HepG2 (cell line): ENCODE measurements around the gene FHL1.

Experiments
- HNRNPK ChIP-seq: fragments of 200-400 bp; formaldehyde crosslinking; IDR thresholded peaks from 2 replicates; pipeline ENCODE4 v1.6.1; 2018; ENCODE audit warnings: low read length, low read depth, moderate library complexity, mild to moderate bottlenecking; ENCODE audit not compliant: poor library complexity, severe bottlenecking
- MEF2D ChIP-seq: sonication (generic); formaldehyde crosslinking; IDR thresholded peaks from 2 replicates; pipeline ENCODE4 v1.5.1; 2020; ENCODE audit warnings: mild to moderate bottlenecking, missing genetic modification reagents
- PHB2 ChIP-seq: fragments of 450-650 bp; IDR thresholded peaks from 2 replicates; pipeline ENCODE4 v1.6.1; 2018; ENCODE audit not compliant: partially characterized antibody
- POLR2AphosphoS5 ChIP-seq: IDR thresholded peaks from 2 replicates; pipeline ENCODE4 v1.6.1; 2012; ENCODE audit warnings: low read depth, low read length
- SMC3 ChIP-seq: IDR thresholded peaks from 2 replicates; pipeline ENCODE4 v1.6.1; 2011; ENCODE audit warnings: low read length, improper control_type of control experiment
- SP1 ChIP-seq, 2 experiments: fragments of 450-650 bp in 1 of 2; sonication (generic) in 1 of 2; formaldehyde crosslinking in 1 of 2; IDR thresholded peaks; 2 replicates each; pipeline versions ENCODE4 v1.4.0 to v1.6.1; 2016 to 2020; ENCODE audit warnings: missing genetic modification reagents in 1 of 2
- TF ChIP-seq, protein P1 (sequence below): sonication (generic); formaldehyde crosslinking; IDR thresholded peaks from 2 replicates; pipeline ENCODE4 v1.5.0; 2020; ENCODE audit warnings: mild to moderate bottlenecking, missing genetic modification reagents, moderate library complexity
- TF ChIP-seq, protein P2 (sequence below): conservative IDR thresholded peaks from 2 replicates; pipeline ENCODE4 v1.6.1; 2018; ENCODE audit warnings: missing genetic modification reagents
- TF ChIP-seq, protein P3 (sequence below): sonication (generic); formaldehyde crosslinking; conservative IDR thresholded peaks from 2 replicates; pipeline ENCODE4 v1.4.0; 2020; ENCODE audit warnings: missing genetic modification reagents

- no peak for TF ChIP-seq SMC3
- no peak for TF ChIP-seq POLR2AphosphoS5
- TF ChIP-seq PHB2, result no peak
- TF ChIP-seq MEF2D, result no peak
- TF ChIP-seq, protein P1, sequence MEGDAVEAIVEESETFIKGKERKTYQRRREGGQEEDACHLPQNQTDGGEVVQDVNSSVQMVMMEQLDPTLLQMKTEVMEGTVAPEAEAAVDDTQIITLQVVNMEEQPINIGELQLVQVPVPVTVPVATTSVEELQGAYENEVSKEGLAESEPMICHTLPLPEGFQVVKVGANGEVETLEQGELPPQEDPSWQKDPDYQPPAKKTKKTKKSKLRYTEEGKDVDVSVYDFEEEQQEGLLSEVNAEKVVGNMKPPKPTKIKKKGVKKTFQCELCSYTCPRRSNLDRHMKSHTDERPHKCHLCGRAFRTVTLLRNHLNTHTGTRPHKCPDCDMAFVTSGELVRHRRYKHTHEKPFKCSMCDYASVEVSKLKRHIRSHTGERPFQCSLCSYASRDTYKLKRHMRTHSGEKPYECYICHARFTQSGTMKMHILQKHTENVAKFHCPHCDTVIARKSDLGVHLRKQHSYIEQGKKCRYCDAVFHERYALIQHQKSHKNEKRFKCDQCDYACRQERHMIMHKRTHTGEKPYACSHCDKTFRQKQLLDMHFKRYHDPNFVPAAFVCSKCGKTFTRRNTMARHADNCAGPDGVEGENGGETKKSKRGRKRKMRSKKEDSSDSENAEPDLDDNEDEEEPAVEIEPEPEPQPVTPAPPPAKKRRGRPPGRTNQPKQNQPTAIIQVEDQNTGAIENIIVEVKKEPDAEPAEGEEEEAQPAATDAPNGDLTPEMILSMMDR (CRISPR knock-in tag), result no peak
- TF ChIP-seq, protein P2, sequence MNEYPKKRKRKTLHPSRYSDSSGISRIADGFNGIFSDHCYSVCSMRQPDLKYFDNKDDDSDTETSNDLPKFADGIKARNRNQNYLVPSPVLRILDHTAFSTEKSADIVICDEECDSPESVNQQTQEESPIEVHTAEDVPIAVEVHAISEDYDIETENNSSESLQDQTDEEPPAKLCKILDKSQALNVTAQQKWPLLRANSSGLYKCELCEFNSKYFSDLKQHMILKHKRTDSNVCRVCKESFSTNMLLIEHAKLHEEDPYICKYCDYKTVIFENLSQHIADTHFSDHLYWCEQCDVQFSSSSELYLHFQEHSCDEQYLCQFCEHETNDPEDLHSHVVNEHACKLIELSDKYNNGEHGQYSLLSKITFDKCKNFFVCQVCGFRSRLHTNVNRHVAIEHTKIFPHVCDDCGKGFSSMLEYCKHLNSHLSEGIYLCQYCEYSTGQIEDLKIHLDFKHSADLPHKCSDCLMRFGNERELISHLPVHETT (CRISPR knock-in tag), result no peak
- TF ChIP-seq, protein P3, sequence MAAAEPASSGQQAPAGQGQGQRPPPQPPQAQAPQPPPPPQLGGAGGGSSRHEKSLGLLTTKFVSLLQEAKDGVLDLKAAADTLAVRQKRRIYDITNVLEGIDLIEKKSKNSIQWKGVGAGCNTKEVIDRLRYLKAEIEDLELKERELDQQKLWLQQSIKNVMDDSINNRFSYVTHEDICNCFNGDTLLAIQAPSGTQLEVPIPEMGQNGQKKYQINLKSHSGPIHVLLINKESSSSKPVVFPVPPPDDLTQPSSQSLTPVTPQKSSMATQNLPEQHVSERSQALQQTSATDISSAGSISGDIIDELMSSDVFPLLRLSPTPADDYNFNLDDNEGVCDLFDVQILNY (CRISPR knock-in tag), result no peak
- TF ChIP-seq HNRNPK, result no peak
- no peak for TF ChIP-seq SP1 (IDR thresholded peaks at IDR 0.05)
- no peak for TF ChIP-seq SP1 (CRISPR knock-in tag; IDR thresholded peaks at IDR 0.05)
Measured at GRCh38 chrX:136138939-136139338, 8.4 kb upstream of the FHL1 start.
